Measurements from ENCODE around the gene UMODL1.
A peak's percentile ranks its signal among the peaks of the same experiment; 100 is the strongest.

Gene UMODL1

GRCh38 chr21:42183374-42184266 is 112.5 kb downstream of the UMODL1 start:
- no peak for DNase-seq
- H3K79me2 ChIP-seq (ENCODE audit: insufficient read depth, low read length): no peaks in the 10 kb centered on the region
- H2AFZ ChIP-seq (ENCODE audit: low read depth, low read length): no peak overlapping the region
- H4K20me1 ChIP-seq (ENCODE audit: insufficient read depth, low read length): no peaks in the 10 kb centered on the region
- ATAC-seq (ENCODE audit: insufficient read depth, low read depth): no peak
- TF ChIP-seq EZH2 (IDR thresholded peaks at IDR 0.05; ENCODE audit: borderline replicate concordance, low read depth, low read length, severe bottlenecking) (no peak), CTCF (IDR thresholded peaks at IDR 0.05; ENCODE audit: borderline replicate concordance, extremely low read depth, low read length, poor library complexity, severe bottlenecking) (no peak)
- 0 out of 2 replicates have a peak overlapping the region, but pooled peaks have one; percentile 21 for H3K27ac ChIP-seq (ENCODE audit: low read length)
- H3K4me1 ChIP-seq (ENCODE audit: insufficient read depth, low read length): peaks cover 30% of the 10 kb centered on the region
- H3K27me3 ChIP-seq (ENCODE audit: insufficient read depth, low read length, poor library complexity): no peaks in the 10 kb centered on the region
- H3K9me3 ChIP-seq (ENCODE audit: insufficient read depth, low read length, severe bottlenecking): peaks cover 4% of the 10 kb centered on the region
- no peak overlapping the region for H3K4me3 ChIP-seq (ENCODE audit: low read depth in 1 of 2, low read length in 2 of 2)
- H3K4me2 ChIP-seq (ENCODE audit: insufficient read depth, low read length): no peak overlapping the region
- H3K36me3 ChIP-seq (ENCODE audit: insufficient read depth, low read length): no peaks in the 10 kb centered on the region
- H3K9ac ChIP-seq (ENCODE audit: low read depth, low read length): no peak overlapping the region

- Histone ChIP-seq H3K79me2 (ENCODE audit: insufficient read depth, low read length) (no peaks in the 10 kb centered on the region), H3K36me3 (ENCODE audit: insufficient read depth, low read length) (no peaks in the 10 kb centered on the region), H3K27ac (ENCODE audit: low read length) (peak overlapping the region; percentile 94), H3K4me3 (ENCODE audit: low read depth in 1 of 2, low read length in 2 of 2) (peak overlapping the region in 1 of 2 experiments; percentile 1; a peak in 1 of 4 replicates), H4K20me1 (ENCODE audit: insufficient read depth, low read length) (no peaks in the 10 kb centered on the region), H3K4me2 (ENCODE audit: insufficient read depth, low read length) (no peak overlapping the region), H2AFZ (ENCODE audit: low read depth, low read length) (peak overlapping the region; percentile 63), H3K9me3 (ENCODE audit: insufficient read depth, low read length, severe bottlenecking) (peaks cover 4% of the 10 kb centered on the region), H3K27me3 (ENCODE audit: insufficient read depth, low read length, poor library complexity) (no peaks in the 10 kb centered on the region), H3K4me1 (ENCODE audit: insufficient read depth, low read length) (peaks cover 48% of the 10 kb centered on the region), H3K9ac (ENCODE audit: low read depth, low read length) (peak overlapping the region; percentile 59; the same call in 1 of the 2 replicates)
- no peak for TF ChIP-seq EZH2 (IDR thresholded peaks at IDR 0.05; ENCODE audit: borderline replicate concordance, low read depth, low read length, severe bottlenecking)
- TF ChIP-seq CTCF (IDR thresholded peaks at IDR 0.05; ENCODE audit: borderline replicate concordance, extremely low read depth, low read length, poor library complexity, severe bottlenecking): no peak
- DNase-seq (no peak), ATAC-seq (ENCODE audit: insufficient read depth, low read depth) (no peak)
These were observed 115.5 kb downstream of the UMODL1 start for GRCh38 chr21:42186591-42186990.

- no peak for TF ChIP-seq EZH2 (IDR thresholded peaks at IDR 0.05; ENCODE audit: borderline replicate concordance, low read depth, low read length, severe bottlenecking)
- TF ChIP-seq CTCF (IDR thresholded peaks at IDR 0.05; ENCODE audit: borderline replicate concordance, extremely low read depth, low read length, poor library complexity, severe bottlenecking): no peak
- H3K79me2 ChIP-seq (ENCODE audit: insufficient read depth, low read length): no peaks in the 10 kb centered on the region
- DNase-seq (peak; percentile 93), ATAC-seq (ENCODE audit: insufficient read depth, low read depth) (peak; percentile 98)
- peak overlapping the region in 1 of 2 experiments; percentile 35; a peak in 2 of 4 replicates for H3K4me3 ChIP-seq (ENCODE audit: low read depth in 1 of 2, low read length in 2 of 2)
- H3K27me3 ChIP-seq (ENCODE audit: insufficient read depth, low read length, poor library complexity): no peaks in the 10 kb centered on the region
- peak overlapping the region; percentile 68 for H2AFZ ChIP-seq (ENCODE audit: low read depth, low read length)
- H3K27ac ChIP-seq (ENCODE audit: low read length): peak overlapping the region; percentile 94
- no peaks in the 10 kb centered on the region for H3K9me3 ChIP-seq (ENCODE audit: insufficient read depth, low read length, severe bottlenecking)
- no peaks in the 10 kb centered on the region for H4K20me1 ChIP-seq (ENCODE audit: insufficient read depth, low read length)
- peaks cover 56% of the 10 kb centered on the region for H3K4me1 ChIP-seq (ENCODE audit: insufficient read depth, low read length)
- peak overlapping the region; percentile 54 for H3K4me2 ChIP-seq (ENCODE audit: insufficient read depth, low read length)
- H3K9ac ChIP-seq (ENCODE audit: low read depth, low read length): peak overlapping the region; percentile 59
- H3K36me3 ChIP-seq (ENCODE audit: insufficient read depth, low read length): no peaks in the 10 kb centered on the region
These were observed 117.0 kb downstream of the UMODL1 start for GRCh38 chr21:42187976-42188653.
